Measurements from ENCODE around the gene RLIM. TPM values are rescaled to one million over a fixed set of nuclear protein-coding genes. Genes with fewer than 3 reads are reported as not detected.

Gene RLIM
- polyA plus RNA-seq, 4 donors = 2.7 to 18.9 (median 5.6) TPM

GRCh38 chrX:74603040-74603439 is 11.4 kb downstream of the RLIM start:
- H3K36me3 ChIP-seq (ENCODE audit: control insufficient read depth in 3 of 3, insufficient read depth in 2 of 3, low read depth in 1 of 3, low read length in 3 of 3) = peaks cover 0 to 4% (median 0%) of the 10 kb centered on the region in 3 donors
- DNase-seq (no peak), FAIRE-seq (no peak)
- WGBS, 3 donors = 71 to 98% (median 75%) methylated on average over 2 of the region's 2 CpGs
- H3K27ac ChIP-seq (ENCODE audit: low read depth in 1 of 3, low read length in 2 of 3) = no peak overlapping the region
- H3K4me1 ChIP-seq (ENCODE audit: control insufficient read depth in 3 of 3, insufficient read depth in 2 of 3, low read depth in 1 of 3, low read length in 2 of 3) = peaks cover 0 to 3% (median 0%) of the 10 kb centered on the region in 3 donors
- no peaks in the 10 kb centered on the region for H3K9me3 ChIP-seq (ENCODE audit: control insufficient read depth in 2 of 2, insufficient read depth in 1 of 2, low read depth in 1 of 2, low read length in 1 of 2)
- no peak overlapping the region for H3K4me3 ChIP-seq (ENCODE audit: low read depth in 1 of 3, low read length in 3 of 3)
- H3K27me3 ChIP-seq (ENCODE audit: control insufficient read depth in 3 of 3, insufficient read depth in 3 of 3, low read length in 3 of 3) = no peaks in the 10 kb centered on the region

GRCh38 chrX:74602142-74602541 is 12.3 kb downstream of the RLIM start:
- Histone ChIP-seq H3K4me1 (ENCODE audit: control insufficient read depth in 3 of 3, insufficient read depth in 2 of 3, low read depth in 1 of 3, low read length in 2 of 3) (peaks cover 0 to 3% (median 0%) of the 10 kb centered on the region in 3 donors), H3K27ac (ENCODE audit: low read depth in 1 of 3, low read length in 2 of 3) (no peak overlapping the region), H3K4me3 (ENCODE audit: low read depth in 1 of 3, low read length in 3 of 3) (no peak overlapping the region), H3K9me3 (ENCODE audit: control insufficient read depth in 2 of 2, insufficient read depth in 1 of 2, low read depth in 1 of 2, low read length in 1 of 2) (no peaks in the 10 kb centered on the region), H3K36me3 (ENCODE audit: control insufficient read depth in 3 of 3, insufficient read depth in 2 of 3, low read depth in 1 of 3, low read length in 3 of 3) (peaks cover 0 to 4% (median 0%) of the 10 kb centered on the region in 3 donors), H3K27me3 (ENCODE audit: control insufficient read depth in 3 of 3, insufficient read depth in 3 of 3, low read length in 3 of 3) (no peaks in the 10 kb centered on the region)
- FAIRE-seq (no peak), DNase-seq (no peak)
- 79 to 87% (median 87%) methylated on average over 8 of the region's 8 CpGs for WGBS, 3 donors

GRCh38 chrX:74593593-74593992 is 20.8 kb downstream of the RLIM start:
- H3K4me3 ChIP-seq (ENCODE audit: low read depth in 1 of 3, low read length in 3 of 3) = no peak overlapping the region
- H3K27me3 ChIP-seq (ENCODE audit: control insufficient read depth in 3 of 3, insufficient read depth in 3 of 3, low read length in 3 of 3) = no peaks in the 10 kb centered on the region
- no peaks in the 10 kb centered on the region for H3K4me1 ChIP-seq (ENCODE audit: control insufficient read depth in 3 of 3, insufficient read depth in 2 of 3, low read depth in 1 of 3, low read length in 2 of 3)
- WGBS, 3 donors = 67 to 69% (median 68%) methylated on average over 2 of the region's 2 CpGs
- FAIRE-seq = no peak
- H3K27ac ChIP-seq (ENCODE audit: low read depth in 1 of 3, low read length in 2 of 3) = no peak overlapping the region
- no peaks in the 10 kb centered on the region for H3K9me3 ChIP-seq (ENCODE audit: control insufficient read depth in 2 of 2, insufficient read depth in 1 of 2, low read depth in 1 of 2, low read length in 1 of 2)
- H3K36me3 ChIP-seq (ENCODE audit: control insufficient read depth in 3 of 3, insufficient read depth in 2 of 3, low read depth in 1 of 3, low read length in 3 of 3) = peaks cover 1 to 12% (median 5%) of the 10 kb centered on the region in 3 donors
- no peak for DNase-seq

GRCh38 chrX:74585766-74586165 is 28.7 kb downstream of the RLIM start:
- H3K27ac ChIP-seq (ENCODE audit: low read depth in 1 of 3, low read length in 2 of 3) = no peak overlapping the region
- H3K4me3 ChIP-seq (ENCODE audit: low read depth in 1 of 3, low read length in 3 of 3) = no peak overlapping the region
- WGBS, 3 donors = 79 to 98% (median 88%) methylated on average over 2 of the region's 2 CpGs
- H3K9me3 ChIP-seq (ENCODE audit: control insufficient read depth in 2 of 2, insufficient read depth in 1 of 2, low read depth in 1 of 2, low read length in 1 of 2) = no peaks in the 10 kb centered on the region
- peaks cover 0 to 1% (median 0%) of the 10 kb centered on the region in 3 donors for H3K36me3 ChIP-seq (ENCODE audit: control insufficient read depth in 3 of 3, insufficient read depth in 2 of 3, low read depth in 1 of 3, low read length in 3 of 3)
- H3K4me1 ChIP-seq (ENCODE audit: control insufficient read depth in 3 of 3, insufficient read depth in 2 of 3, low read depth in 1 of 3, low read length in 2 of 3) = no peaks in the 10 kb centered on the region
- no peak for DNase-seq
- FAIRE-seq = no peak
- no peaks in the 10 kb centered on the region for H3K27me3 ChIP-seq (ENCODE audit: control insufficient read depth in 3 of 3, insufficient read depth in 3 of 3, low read length in 3 of 3)

- DNase-seq (no peak), FAIRE-seq (no peak)
- 46 to 66% (median 65%) methylated on average over 3 of the region's 3 CpGs for WGBS, 3 donors
- Histone ChIP-seq H3K4me1 (ENCODE audit: control insufficient read depth in 3 of 3, insufficient read depth in 2 of 3, low read depth in 1 of 3, low read length in 2 of 3) (no peaks in the 10 kb centered on the region), H3K36me3 (ENCODE audit: control insufficient read depth in 3 of 3, insufficient read depth in 2 of 3, low read depth in 1 of 3, low read length in 3 of 3) (no peaks in the 10 kb centered on the region), H3K4me3 (ENCODE audit: low read depth in 1 of 3, low read length in 3 of 3) (no peak overlapping the region), H3K9me3 (ENCODE audit: control insufficient read depth in 2 of 2, insufficient read depth in 1 of 2, low read depth in 1 of 2, low read length in 1 of 2) (no peaks in the 10 kb centered on the region), H3K27ac (ENCODE audit: low read depth in 1 of 3, low read length in 2 of 3) (no peak overlapping the region), H3K27me3 (ENCODE audit: control insufficient read depth in 3 of 3, insufficient read depth in 3 of 3, low read length in 3 of 3) (no peaks in the 10 kb centered on the region)
These were observed 34.7 kb downstream of the RLIM start for GRCh38 chrX:74579597-74580198.

GRCh38 chrX:74578137-74578536 is 36.3 kb downstream of the RLIM start:
- no peaks in the 10 kb centered on the region for H3K27me3 ChIP-seq (ENCODE audit: control insufficient read depth in 3 of 3, insufficient read depth in 3 of 3, low read length in 3 of 3)
- no peaks in the 10 kb centered on the region for H3K4me1 ChIP-seq (ENCODE audit: control insufficient read depth in 3 of 3, insufficient read depth in 2 of 3, low read depth in 1 of 3, low read length in 2 of 3)
- H3K36me3 ChIP-seq (ENCODE audit: control insufficient read depth in 3 of 3, insufficient read depth in 2 of 3, low read depth in 1 of 3, low read length in 3 of 3) = no peaks in the 10 kb centered on the region
- no peak overlapping the region for H3K4me3 ChIP-seq (ENCODE audit: low read depth in 1 of 3, low read length in 3 of 3)
- no peaks in the 10 kb centered on the region for H3K9me3 ChIP-seq (ENCODE audit: control insufficient read depth in 2 of 2, insufficient read depth in 1 of 2, low read depth in 1 of 2, low read length in 1 of 2)
- H3K27ac ChIP-seq (ENCODE audit: low read depth in 1 of 3, low read length in 2 of 3) = no peak overlapping the region
- no peak for DNase-seq
- no peak for FAIRE-seq
- 85 to 97% (median 87%) methylated on average over 3 of the region's 3 CpGs for WGBS, 3 donors

- WGBS, 3 donors = 67 to 91% (median 76%) methylated on average over 2 of the region's 2 CpGs
- H3K9me3 ChIP-seq (ENCODE audit: control insufficient read depth in 2 of 2, insufficient read depth in 1 of 2, low read depth in 1 of 2, low read length in 1 of 2) = no peaks in the 10 kb centered on the region
- no peaks in the 10 kb centered on the region for H3K36me3 ChIP-seq (ENCODE audit: control insufficient read depth in 3 of 3, insufficient read depth in 2 of 3, low read depth in 1 of 3, low read length in 3 of 3)
- no peaks in the 10 kb centered on the region for H3K27me3 ChIP-seq (ENCODE audit: control insufficient read depth in 3 of 3, insufficient read depth in 3 of 3, low read length in 3 of 3)
- FAIRE-seq (no peak), DNase-seq (no peak)
- no peak overlapping the region for H3K27ac ChIP-seq (ENCODE audit: low read depth in 1 of 3, low read length in 2 of 3)
- H3K4me1 ChIP-seq (ENCODE audit: control insufficient read depth in 3 of 3, insufficient read depth in 2 of 3, low read depth in 1 of 3, low read length in 2 of 3) = no peaks in the 10 kb centered on the region
- no peak overlapping the region for H3K4me3 ChIP-seq (ENCODE audit: low read depth in 1 of 3, low read length in 3 of 3)
These were observed 57.0 kb downstream of the RLIM start for GRCh38 chrX:74557378-74557777.

- Histone ChIP-seq H3K4me1 (ENCODE audit: control insufficient read depth in 3 of 3, insufficient read depth in 2 of 3, low read depth in 1 of 3, low read length in 2 of 3) (no peaks in the 10 kb centered on the region), H3K4me3 (ENCODE audit: low read depth in 1 of 3, low read length in 3 of 3) (no peak overlapping the region), H3K36me3 (ENCODE audit: control insufficient read depth in 3 of 3, insufficient read depth in 2 of 3, low read depth in 1 of 3, low read length in 3 of 3) (no peaks in the 10 kb centered on the region), H3K9me3 (ENCODE audit: control insufficient read depth in 2 of 2, insufficient read depth in 1 of 2, low read depth in 1 of 2, low read length in 1 of 2) (no peaks in the 10 kb centered on the region), H3K27me3 (ENCODE audit: control insufficient read depth in 3 of 3, insufficient read depth in 3 of 3, low read length in 3 of 3) (no peaks in the 10 kb centered on the region), H3K27ac (ENCODE audit: low read depth in 1 of 3, low read length in 2 of 3) (no peak overlapping the region)
- WGBS, 3 donors = 41 to 60% (median 60%) methylated on average over 2 of the region's 2 CpGs
- DNase-seq (no peak), FAIRE-seq (no peak)
These were observed 62.5 kb downstream of the RLIM start for GRCh38 chrX:74551934-74552333.

- H3K9me3 ChIP-seq (ENCODE audit: control insufficient read depth in 2 of 2, insufficient read depth in 1 of 2, low read depth in 1 of 2, low read length in 1 of 2) = no peaks in the 10 kb centered on the region
- no peak overlapping the region for H3K27ac ChIP-seq (ENCODE audit: low read depth in 1 of 3, low read length in 2 of 3)
- H3K27me3 ChIP-seq (ENCODE audit: control insufficient read depth in 3 of 3, insufficient read depth in 3 of 3, low read length in 3 of 3) = no peaks in the 10 kb centered on the region
- no peak overlapping the region for H3K4me3 ChIP-seq (ENCODE audit: low read depth in 1 of 3, low read length in 3 of 3)
- WGBS, 3 donors = 13 to 26% (median 17%) methylated on average over 24 of the region's 24 CpGs
- FAIRE-seq (no peak), DNase-seq (peak; percentile 68 to 80)
- H3K4me1 ChIP-seq (ENCODE audit: control insufficient read depth in 3 of 3, insufficient read depth in 2 of 3, low read depth in 1 of 3, low read length in 2 of 3) = no peaks in the 10 kb centered on the region
- no peaks in the 10 kb centered on the region for H3K36me3 ChIP-seq (ENCODE audit: control insufficient read depth in 3 of 3, insufficient read depth in 2 of 3, low read depth in 1 of 3, low read length in 3 of 3)
These were observed 64.1 kb downstream of the RLIM start for GRCh38 chrX:74550295-74550802.
